GM23248 (cell line): ENCODE data around the gene SPAG6.

ENCODE experiments used
- EZH2 ChIP-seq: fragments of 200-600 bp; sonication (generic); IDR thresholded peaks from 2 replicates; pipeline ENCODE4 v1.6.1; 2018; ENCODE audit warnings: antibody characterized with exemption, mild to moderate bottlenecking; ENCODE audit not compliant: insufficient read depth, poor library complexity, severe bottlenecking
- EZH2phosphoT487 ChIP-seq: fragments of 200-600 bp; sonication (generic); IDR thresholded peaks from 2 replicates; pipeline ENCODE4 v1.6.1; 2018; ENCODE audit warnings: antibody characterized with exemption, moderate library complexity, mild to moderate bottlenecking, low read depth; ENCODE audit not compliant: insufficient read depth

DNA sequence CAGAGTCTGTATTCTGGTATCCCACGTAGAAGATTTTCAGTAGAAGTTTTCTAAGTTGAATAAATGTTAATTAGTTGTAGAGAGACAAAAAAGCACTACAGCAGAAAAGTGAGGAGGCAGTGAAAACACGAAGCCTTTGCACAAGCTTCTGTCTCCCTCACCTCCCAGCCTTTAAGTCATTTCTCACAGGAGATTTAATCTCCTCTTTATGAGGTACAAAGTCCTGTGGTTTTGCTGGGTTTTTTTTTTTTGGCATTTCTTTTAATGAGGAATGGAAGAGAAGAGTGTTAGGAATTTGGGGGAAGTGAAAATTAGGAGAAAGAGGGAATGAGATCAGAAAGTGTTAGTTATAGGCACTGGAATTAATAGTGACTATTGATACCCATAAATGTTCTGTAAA lies 21.5 kb downstream of the SPAG6 start:
- TF ChIP-seq EZH2 (no peak), EZH2phosphoT487 (no peak)
